ENCODE results near the gene PTPRN2. TPM values are rescaled to one million over a fixed set of nuclear protein-coding genes. Genes with fewer than 3 reads are reported as not detected.
"Not testable (repeated sequence)": the region's sequence is repeated elsewhere in the genome, so short reads cannot be mapped to it uniquely, and the experiment has no call there.

Gene PTPRN2
- total RNA-seq, 1 experiment from 2014 or later = 1.2 TPM

DNA sequence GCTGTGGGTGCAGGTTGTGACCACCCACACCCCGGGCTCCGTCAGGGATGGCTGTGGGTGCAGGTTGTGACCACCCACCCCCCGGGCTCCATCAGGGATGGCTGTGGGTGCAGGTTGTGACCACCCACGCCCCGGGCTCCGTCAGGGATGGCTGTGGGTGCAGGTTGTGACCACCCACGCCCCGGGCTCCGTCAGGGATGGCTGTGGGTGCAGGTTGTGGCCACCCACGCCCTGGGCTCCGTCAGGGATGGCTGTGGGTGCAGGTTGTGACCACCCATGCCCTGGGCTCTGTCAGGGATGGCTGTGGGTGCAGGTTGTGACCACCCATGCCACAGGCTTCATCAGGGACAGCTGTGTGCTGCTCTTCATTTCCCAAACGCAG, 53.5 kb downstream of the PTPRN2 start:
- Histone ChIP-seq H3K36me3 (peaks cover 16% of the 10 kb centered on the region), H3K4me1 (replicated peaks) (peaks cover 58% of the 10 kb centered on the region)
- DNase-seq (ENCODE audit: low read depth in 1 of 2, low spot score in 2 of 2); H3K27ac ChIP-seq; H3K27me3 ChIP-seq (replicated peaks); H3K9me3 ChIP-seq (replicated peaks); H3K4me3 ChIP-seq: not testable (repeated sequence)

DNA sequence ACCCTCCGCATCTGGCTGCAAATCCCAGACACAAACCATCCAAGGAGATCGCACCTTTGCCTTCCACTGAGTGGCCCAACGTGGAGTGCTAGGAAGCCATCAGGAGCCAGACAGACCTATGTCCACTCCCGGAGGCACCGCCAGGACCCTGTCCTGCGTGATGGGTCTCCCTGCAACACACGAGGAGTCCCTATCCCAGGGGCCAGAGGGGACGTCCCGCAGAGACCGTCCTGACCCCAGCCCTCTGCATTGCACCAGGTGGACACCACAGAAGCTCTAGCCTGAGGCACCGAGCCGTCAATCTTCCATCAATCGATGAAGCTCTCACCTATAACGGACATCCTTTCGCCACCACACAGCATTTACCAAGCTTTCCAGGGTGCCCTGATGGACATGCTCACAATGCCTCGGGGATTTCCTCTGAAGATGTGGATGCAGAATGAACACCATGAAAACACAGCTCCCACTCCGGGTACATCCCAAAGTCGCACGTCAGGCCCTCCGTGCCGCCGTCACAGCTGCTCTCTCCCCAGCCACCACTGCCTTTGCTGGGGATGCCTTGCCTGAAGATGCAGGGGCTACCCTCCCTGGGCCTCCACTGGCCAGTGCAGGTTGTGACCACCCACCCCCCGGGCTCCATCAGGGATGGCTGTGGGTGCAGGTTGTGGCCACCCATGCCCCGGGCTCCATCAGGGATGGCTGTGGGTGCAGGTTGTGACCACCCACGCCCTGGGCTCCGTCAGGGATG, 54.1 kb downstream of the PTPRN2 start:
- Histone ChIP-seq H3K4me1 (replicated peaks) (peaks cover 52% of the 10 kb centered on the region), H3K27me3 (replicated peaks) (no peaks in the 10 kb centered on the region), H3K4me3 (no peak overlapping the region), H3K9me3 (replicated peaks) (no peaks in the 10 kb centered on the region; the same call in 1 of the 2 replicates), H3K36me3 (peaks cover 12% of the 10 kb centered on the region), H3K27ac (no peak overlapping the region)
- DNase-seq (ENCODE audit: low read depth in 1 of 2, low spot score in 2 of 2) = no peak

DNA sequence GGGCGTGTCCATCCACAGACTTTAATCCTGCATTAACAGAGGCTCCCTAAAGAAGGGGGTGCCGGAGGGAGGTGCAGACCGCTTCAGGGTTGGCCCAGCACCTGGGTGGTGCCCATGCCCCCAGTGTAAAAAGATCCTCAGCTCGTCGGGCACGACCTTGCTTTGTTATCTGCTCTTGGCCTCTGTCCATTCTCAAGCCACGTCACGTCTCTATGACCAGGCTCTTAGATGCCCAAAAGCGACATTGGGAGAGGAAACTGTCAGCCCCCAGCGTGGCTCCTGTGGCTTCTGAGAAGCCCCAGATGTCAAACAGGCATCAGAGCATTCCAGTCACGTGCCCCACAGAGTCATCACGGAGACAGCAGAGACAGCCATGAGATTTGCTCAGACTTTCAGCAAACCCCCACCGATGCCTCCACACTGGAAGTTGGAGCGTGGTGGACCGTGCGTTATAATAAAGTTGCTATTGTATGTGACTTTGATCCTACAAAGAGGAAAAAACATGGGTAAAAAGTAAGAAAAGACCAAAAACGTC, 55.5 kb downstream of the PTPRN2 start:
- Histone ChIP-seq H3K4me1 (replicated peaks) (peaks cover 38% of the 10 kb centered on the region), H3K4me3 (no peak overlapping the region), H3K27me3 (replicated peaks) (no peaks in the 10 kb centered on the region), H3K36me3 (no peaks in the 10 kb centered on the region), H3K9me3 (replicated peaks) (no peaks in the 10 kb centered on the region; the same call in 1 of the 2 replicates), H3K27ac (no peak overlapping the region)
- no peak for DNase-seq (ENCODE audit: low read depth in 1 of 2, low spot score in 2 of 2)

DNA sequence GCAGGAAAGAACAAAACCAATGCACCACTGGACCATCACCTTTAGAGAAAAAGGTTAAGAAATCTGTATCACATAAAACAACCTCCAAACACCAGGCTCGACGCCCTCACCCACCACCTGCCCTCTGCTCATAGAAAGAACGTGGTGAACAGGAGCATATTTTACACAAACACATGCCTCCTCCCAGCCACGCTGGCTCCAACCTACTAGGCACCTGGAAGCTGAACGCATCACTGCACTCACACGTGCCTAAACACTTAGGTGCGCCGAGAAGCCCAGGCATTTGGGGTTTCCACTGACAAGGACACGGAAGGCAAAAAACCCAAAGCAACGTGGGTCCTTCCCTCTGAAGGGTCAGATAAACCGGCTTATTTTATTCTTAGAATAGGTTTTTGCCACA, 56.0 kb downstream of the PTPRN2 start:
- no peaks in the 10 kb centered on the region for H3K36me3 ChIP-seq
- no peaks in the 10 kb centered on the region for H3K27me3 ChIP-seq (replicated peaks)
- no peak for DNase-seq (ENCODE audit: low read depth in 1 of 2, low spot score in 2 of 2)
- no peaks in the 10 kb centered on the region; the same call in 1 of the 2 replicates for H3K9me3 ChIP-seq (replicated peaks)
- peaks cover 33% of the 10 kb centered on the region for H3K4me1 ChIP-seq (replicated peaks)
- no peak overlapping the region for H3K4me3 ChIP-seq
- H3K27ac ChIP-seq = no peak overlapping the region

DNA sequence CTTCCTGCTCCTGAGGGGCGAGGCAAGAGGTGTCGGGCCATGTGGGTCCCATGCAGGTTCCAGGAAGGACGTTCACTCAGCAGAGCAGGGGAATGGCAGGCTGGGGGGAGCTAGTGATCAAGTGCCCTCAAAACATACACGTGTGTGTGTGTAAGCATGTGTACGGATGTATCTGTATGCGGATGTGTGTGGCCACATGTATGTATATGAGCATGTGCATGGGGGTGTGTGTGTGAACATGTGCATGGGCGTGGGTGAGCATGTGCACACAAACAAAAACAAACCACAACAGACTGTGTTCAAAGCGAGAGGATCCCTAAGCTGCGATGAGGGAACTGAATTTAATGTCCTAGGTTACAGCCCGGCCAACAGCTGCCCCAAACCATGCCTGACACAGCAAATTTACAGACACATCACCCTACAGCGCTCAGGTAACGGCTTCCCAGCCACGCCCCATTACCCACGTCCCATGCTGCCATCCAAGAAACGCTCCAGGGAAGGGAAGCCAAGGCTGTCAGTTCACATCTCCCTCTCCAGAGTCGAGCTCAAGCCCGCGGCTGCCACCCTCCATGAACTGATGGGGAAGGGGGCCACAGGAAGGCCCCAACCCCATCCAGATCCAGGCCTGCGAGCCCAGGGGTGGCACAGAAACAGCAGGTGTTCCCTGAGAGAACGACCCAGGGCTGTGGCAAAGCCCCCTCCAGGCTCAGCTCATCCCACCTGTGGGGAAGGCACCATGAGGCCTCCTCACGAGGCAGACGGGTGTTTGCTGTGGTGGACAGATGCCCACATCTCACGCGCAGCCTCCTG, 56.6 kb downstream of the PTPRN2 start:
- no peak overlapping the region for H3K27ac ChIP-seq

DNA sequence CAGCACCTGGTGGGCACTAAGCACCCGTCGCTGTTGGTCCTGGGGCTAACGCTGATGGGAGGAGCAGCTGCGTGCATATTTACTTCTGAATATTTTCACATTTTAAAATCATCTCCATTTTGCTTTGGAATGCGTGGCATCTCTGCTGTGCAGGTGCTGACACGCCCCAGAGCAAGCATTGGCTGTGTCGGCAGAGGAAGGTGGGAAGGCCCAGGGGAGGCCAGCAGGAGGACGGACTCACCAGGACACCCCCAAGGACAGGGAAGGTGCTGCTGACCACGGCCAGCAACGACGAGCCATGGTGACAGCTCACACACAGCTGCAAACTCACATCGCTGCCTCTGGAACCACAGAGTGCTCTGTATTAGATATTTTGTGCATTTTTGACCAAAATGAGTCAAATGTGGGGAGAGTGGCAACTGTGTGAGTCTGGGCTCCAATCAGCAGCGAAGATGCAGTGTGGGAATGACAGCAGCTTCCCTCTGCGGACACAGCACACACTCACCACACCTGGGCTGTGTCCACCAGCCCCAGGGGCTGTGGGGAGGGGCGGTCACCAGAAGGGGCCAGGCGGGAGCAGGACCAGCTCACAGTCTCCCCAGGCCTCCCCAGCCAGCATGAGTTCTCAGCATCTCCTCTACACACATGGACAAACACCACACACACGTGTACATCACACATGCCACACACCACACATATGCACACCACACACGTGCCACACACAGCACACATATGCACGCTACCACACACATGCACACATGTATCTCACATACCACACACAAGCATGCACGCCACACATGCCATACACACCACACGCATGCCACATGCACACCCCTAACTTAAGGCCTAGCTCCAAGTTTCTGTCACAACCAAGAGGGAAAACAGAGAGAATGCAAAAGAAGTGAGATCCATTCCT, 58.2 kb downstream of the PTPRN2 start:
- H3K9me3 ChIP-seq (replicated peaks) = no peaks in the 10 kb centered on the region
- DNase-seq (ENCODE audit: low read depth in 1 of 2, low spot score in 2 of 2) = no peak

More for the DNA sequence above, 56.6 kb downstream of the PTPRN2 start:
- Histone ChIP-seq H3K9me3 (replicated peaks) (no peaks in the 10 kb centered on the region; the same call in 1 of the 2 replicates), H3K27me3 (replicated peaks) (no peaks in the 10 kb centered on the region), H3K4me1 (replicated peaks) (peaks cover 27% of the 10 kb centered on the region), H3K36me3 (no peaks in the 10 kb centered on the region), H3K4me3 (no peak overlapping the region)
- no peak for DNase-seq (ENCODE audit: low read depth in 1 of 2, low spot score in 2 of 2)

DNA sequence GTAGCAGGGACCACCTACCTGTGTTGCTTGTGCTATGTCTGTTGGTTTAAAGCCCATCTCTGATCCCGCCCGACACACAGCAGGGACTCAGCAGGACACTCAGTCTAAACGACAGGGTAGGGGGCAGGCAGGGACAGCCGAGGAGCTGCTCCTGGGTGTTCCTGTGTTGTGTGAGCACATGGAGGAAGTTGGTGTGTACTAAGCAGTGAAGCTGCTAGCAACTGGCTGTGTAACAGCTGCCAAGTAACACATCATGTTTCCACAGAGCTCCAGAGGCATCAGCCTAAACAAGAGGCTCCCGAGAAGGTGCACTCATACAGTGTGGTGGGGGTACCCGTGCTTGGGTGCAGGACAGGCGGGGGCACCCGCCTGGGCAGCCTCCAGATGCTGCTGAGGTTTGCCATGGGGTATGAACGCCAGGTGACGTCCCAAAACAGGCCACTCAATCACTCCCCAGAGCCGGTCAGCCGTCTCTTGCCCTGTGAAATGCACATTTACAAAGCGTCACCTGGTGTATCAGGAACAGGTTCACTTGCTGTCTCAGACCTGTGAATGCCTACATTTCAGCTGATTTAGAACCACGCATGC, 59.6 kb downstream of the PTPRN2 start:
- no peak for DNase-seq (ENCODE audit: low read depth in 1 of 2, low spot score in 2 of 2)
- H3K4me3 ChIP-seq = no peak overlapping the region
- H3K9me3 ChIP-seq (replicated peaks) = no peaks in the 10 kb centered on the region
- peaks cover 5% of the 10 kb centered on the region for H3K4me1 ChIP-seq (replicated peaks)
- no peaks in the 10 kb centered on the region for H3K27me3 ChIP-seq (replicated peaks)
- H3K27ac ChIP-seq = no peak overlapping the region
- no peaks in the 10 kb centered on the region for H3K36me3 ChIP-seq

More for the DNA sequence above, 58.2 kb downstream of the PTPRN2 start:
- H3K27ac ChIP-seq = no peak overlapping the region
- H3K27me3 ChIP-seq (replicated peaks) = no peaks in the 10 kb centered on the region
- peaks cover 11% of the 10 kb centered on the region for H3K4me1 ChIP-seq (replicated peaks)
- H3K4me3 ChIP-seq = no peak overlapping the region
- H3K36me3 ChIP-seq = no peaks in the 10 kb centered on the region

DNA sequence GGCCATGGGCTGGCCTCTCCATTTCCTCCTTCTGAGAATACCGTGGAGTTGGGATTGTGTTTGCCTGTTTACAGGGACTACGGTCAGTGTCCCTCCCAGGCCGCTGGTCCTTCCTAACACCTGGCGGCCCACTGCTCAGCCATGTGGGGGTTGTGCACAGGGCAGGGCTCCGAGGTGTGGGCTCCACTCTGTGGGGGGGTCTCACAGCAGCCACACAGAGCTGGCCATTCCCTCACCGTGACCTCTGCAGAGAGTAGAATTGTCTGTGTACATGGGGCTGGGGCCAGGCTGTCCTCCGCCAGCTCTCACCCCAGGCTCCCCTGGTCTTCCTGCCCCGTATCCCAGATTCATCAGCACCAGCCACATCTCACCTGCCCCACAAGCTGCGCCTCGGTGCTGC, 60.1 kb downstream of the PTPRN2 start:
- H3K4me3 ChIP-seq = no peak overlapping the region
- H3K27ac ChIP-seq = no peak overlapping the region
- no peaks in the 10 kb centered on the region for H3K36me3 ChIP-seq
- peaks cover 5% of the 10 kb centered on the region for H3K4me1 ChIP-seq (replicated peaks)
- no peak for DNase-seq (ENCODE audit: low read depth in 1 of 2, low spot score in 2 of 2)
- H3K27me3 ChIP-seq (replicated peaks) = no peaks in the 10 kb centered on the region
- H3K9me3 ChIP-seq (replicated peaks) = no peaks in the 10 kb centered on the region

DNA sequence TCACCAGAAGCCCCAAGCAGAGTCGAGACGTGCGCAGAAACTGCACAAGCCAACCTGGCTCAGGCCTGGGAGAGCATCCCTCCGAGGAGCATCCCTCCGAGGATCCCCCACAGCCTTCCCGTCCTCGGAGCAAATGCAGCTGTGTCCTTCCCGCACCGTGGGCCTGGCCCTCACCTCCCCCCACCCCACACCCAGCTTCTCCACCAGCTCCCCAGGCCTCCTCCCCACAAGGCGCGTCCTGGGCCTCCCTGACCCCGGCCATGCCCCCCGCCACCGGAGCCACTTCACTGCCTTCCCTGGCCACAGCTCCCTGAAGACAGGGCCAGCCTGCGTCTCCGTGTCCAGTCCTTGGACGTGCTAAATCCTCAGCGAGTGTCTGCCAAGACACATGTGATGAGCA, 60.6 kb downstream of the PTPRN2 start:
- H3K36me3 ChIP-seq = no peaks in the 10 kb centered on the region
- no peak overlapping the region for H3K4me3 ChIP-seq
- DNase-seq (ENCODE audit: low read depth in 1 of 2, low spot score in 2 of 2) = no peak
- no peaks in the 10 kb centered on the region for H3K27me3 ChIP-seq (replicated peaks)
- H3K9me3 ChIP-seq (replicated peaks) = no peaks in the 10 kb centered on the region
- peaks cover 3% of the 10 kb centered on the region for H3K4me1 ChIP-seq (replicated peaks)
- H3K27ac ChIP-seq = no peak overlapping the region

DNA sequence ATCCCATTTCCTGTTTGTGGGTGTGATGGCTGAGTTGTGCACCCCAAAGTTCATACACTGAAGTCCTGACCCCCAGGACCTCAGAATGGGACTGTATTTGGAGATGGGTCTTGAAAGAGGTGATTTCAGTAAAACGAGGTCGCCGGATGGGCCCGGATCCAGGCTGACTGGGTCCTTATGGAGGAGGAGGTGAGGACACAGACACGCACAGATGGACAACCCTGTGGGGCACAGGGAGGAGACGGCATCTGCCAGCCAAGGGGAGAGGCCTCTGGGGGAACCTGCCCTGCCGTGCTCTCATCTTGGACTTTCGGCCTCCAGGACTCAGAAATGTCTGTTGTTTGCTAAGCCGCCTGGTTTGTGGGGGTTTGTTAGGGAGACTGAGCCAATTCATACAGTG, 61.1 kb downstream of the PTPRN2 start:
- no peaks in the 10 kb centered on the region for H3K9me3 ChIP-seq (replicated peaks)

DNA sequence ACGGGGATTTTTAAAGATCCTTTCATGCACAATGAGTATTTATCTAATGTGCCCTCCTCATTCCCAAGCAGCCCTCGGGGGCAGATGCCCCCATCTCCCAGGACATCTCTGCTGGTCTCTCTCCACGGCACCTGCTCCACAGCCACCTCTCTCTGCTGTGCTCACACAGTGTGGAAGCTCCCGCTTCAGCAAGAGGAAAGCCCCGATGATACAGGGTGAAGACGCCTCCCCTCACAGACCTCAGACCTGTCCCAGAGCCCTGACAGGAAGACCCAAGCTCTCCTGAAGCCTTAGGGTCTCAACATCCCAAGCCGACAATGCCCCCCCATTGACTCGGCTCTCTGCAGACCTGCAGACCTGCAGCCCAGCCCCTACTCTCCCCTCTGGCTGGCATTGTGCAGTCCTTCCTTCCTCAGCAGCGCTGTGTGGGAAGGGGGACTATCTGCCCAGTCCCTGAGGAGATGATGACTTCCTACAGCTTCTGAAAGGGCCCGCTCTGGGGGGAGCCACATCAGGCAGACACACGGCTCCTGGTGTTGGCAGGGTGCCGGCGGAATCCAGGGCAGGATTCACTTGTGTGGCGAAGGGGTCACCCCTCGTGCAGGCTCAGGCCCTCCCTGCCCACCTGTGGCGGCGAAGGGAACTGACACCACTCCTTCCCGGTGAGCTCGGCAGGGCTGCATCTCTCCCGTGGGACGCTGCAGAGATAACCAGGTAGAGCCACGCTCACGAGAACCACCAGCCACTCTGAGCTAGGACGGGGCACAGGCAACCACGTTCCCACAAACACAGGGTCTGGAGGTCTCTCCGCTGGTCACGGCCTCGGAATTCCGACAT, 61.8 kb downstream of the PTPRN2 start:
- Histone ChIP-seq H3K27ac (no peak overlapping the region), H3K9me3 (replicated peaks) (no peaks in the 10 kb centered on the region), H3K27me3 (replicated peaks) (no peaks in the 10 kb centered on the region), H3K4me1 (replicated peaks) (no peaks in the 10 kb centered on the region), H3K36me3 (no peaks in the 10 kb centered on the region), H3K4me3 (no peak overlapping the region)
- no peak for DNase-seq (ENCODE audit: low read depth in 1 of 2, low spot score in 2 of 2)

More for the DNA sequence above, 61.1 kb downstream of the PTPRN2 start:
- no peaks in the 10 kb centered on the region for H3K36me3 ChIP-seq
- H3K4me3 ChIP-seq = no peak overlapping the region
- no peaks in the 10 kb centered on the region for H3K27me3 ChIP-seq (replicated peaks)
- H3K4me1 ChIP-seq (replicated peaks) = no peaks in the 10 kb centered on the region
- no peak for DNase-seq (ENCODE audit: low read depth in 1 of 2, low spot score in 2 of 2)
- no peak overlapping the region for H3K27ac ChIP-seq

DNA sequence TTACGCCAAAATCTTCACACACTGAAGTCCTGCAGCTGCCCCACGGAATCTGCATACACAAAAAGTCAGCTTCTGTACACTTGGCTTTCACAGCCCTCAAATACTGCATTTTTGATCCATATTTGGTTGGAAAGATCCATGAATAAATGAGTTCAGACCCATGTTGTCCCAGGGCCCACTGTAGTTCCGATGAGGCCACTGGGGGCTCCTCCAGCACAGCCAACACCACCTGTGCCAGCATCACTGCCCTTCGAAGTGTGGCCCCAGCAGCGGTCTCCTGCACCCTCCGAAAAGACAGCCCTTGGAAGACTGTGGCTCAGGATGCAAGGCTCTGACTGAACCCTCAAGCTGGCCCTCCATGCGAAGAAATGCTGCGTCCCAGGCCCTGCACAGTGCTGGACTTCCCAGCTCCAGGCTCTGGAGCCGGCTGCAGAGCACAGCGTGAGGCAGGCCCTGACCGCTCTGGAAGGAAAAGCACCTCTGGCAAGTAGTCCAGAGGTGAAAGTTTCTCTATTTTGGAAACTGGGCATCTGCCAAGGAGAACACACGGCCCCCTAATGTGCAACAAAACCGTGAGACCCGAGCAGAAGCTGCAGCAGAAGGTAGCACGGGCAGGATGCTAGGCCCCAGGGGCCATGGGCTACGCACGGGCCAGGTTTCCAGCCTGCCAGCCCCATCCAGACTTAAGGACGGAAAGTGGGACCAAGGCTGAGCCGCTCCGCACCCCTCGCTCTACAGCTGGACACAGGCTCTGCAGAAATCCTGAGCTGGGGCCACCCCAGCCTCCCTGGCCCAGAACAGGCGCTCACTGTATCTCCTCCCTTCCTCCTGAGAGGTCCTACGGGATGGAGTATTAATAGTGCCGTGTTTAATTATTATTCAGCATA, 62.6 kb downstream of the PTPRN2 start:
- no peak overlapping the region for H3K27ac ChIP-seq
- H3K27me3 ChIP-seq (replicated peaks) = no peaks in the 10 kb centered on the region
- H3K9me3 ChIP-seq (replicated peaks) = no peaks in the 10 kb centered on the region
- DNase-seq (ENCODE audit: low read depth in 1 of 2, low spot score in 2 of 2) = no peak
- no peaks in the 10 kb centered on the region for H3K4me1 ChIP-seq (replicated peaks)
- no peaks in the 10 kb centered on the region for H3K36me3 ChIP-seq
- H3K4me3 ChIP-seq = no peak overlapping the region
